MM.1S (cell line): ENCODE results near the gene USP24.

Experiments used
- DNase-seq: peaks from one replicate; pipeline ENCODE4 v3.0.0-alpha.2; 2015
- H2AFZ ChIP-seq: fragments of 300-600 bp; sonication (generic); 2 replicates; pipeline ENCODE4 v1.6.0; 2016; ENCODE audit warnings: antibody characterized with exemption, low read length
- H3F3A ChIP-seq: fragments of 300-600 bp; sonication (generic); 2 replicates; pipeline ENCODE4 v1.6.1; 2016; ENCODE audit warnings: mild to moderate bottlenecking, antibody characterized with exemption, low read length, moderate library complexity, mixed read lengths; ENCODE audit not compliant: insufficient read depth
- H3K27ac ChIP-seq: fragments of 300-600 bp; sonication (generic); 2 replicates; pipeline ENCODE4 v1.5.1; 2016; ENCODE audit warnings: mild to moderate bottlenecking, low read length
- H3K27me3 ChIP-seq: fragments of 300-600 bp; sonication (generic); replicated peaks from 2 replicates; pipeline ENCODE4 v1.6.0; 2016; ENCODE audit warnings: low read length; ENCODE audit not compliant: insufficient read depth
- H3K36me3 ChIP-seq: fragments of 300-600 bp; sonication (generic); replicated peaks from 2 replicates; pipeline ENCODE4 v1.6.1; 2016; ENCODE audit warnings: mild to moderate bottlenecking, low read length, mixed read lengths; ENCODE audit not compliant: insufficient read depth
- H3K4me1 ChIP-seq: fragments of 300-600 bp; sonication (generic); 2 replicates; pipeline ENCODE4 v1.6.1; 2016; ENCODE audit warnings: low read length, mixed read lengths
- H3K4me2 ChIP-seq: fragments of 300-600 bp; sonication (generic); 2 replicates; pipeline ENCODE4 v1.6.0; 2016; ENCODE audit warnings: low read depth, low read length
- H3K4me3 ChIP-seq: fragments of 300-600 bp; sonication (generic); 2 replicates; pipeline ENCODE4 v1.5.1; 2016; ENCODE audit warnings: low read length, mixed read lengths
- H3K79me2 ChIP-seq: fragments of 300-600 bp; sonication (generic); 2 replicates; pipeline ENCODE4 v1.6.1; 2016; ENCODE audit warnings: mixed run types, low read length, mixed read lengths
- H3K9ac ChIP-seq: fragments of 300-600 bp; sonication (generic); 2 replicates; pipeline ENCODE4 v1.6.1; 2016; ENCODE audit warnings: low read length, mixed read lengths
- H3K9me2 ChIP-seq: fragments of 300-600 bp; sonication (generic); replicated peaks from 2 replicates; pipeline ENCODE4 v1.6.1; 2016; ENCODE audit warnings: mild to moderate bottlenecking, low read length, mixed read lengths; ENCODE audit not compliant: insufficient read depth
- H3K9me3 ChIP-seq: fragments of 300-600 bp; sonication (generic); replicated peaks from 2 replicates; pipeline ENCODE4 v1.6.1; 2016; ENCODE audit warnings: mild to moderate bottlenecking, low read length, mixed read lengths; ENCODE audit not compliant: insufficient read depth
- H4K20me1 ChIP-seq: fragments of 300-600 bp; sonication (generic); 2 replicates; pipeline ENCODE4 v1.6.1; 2016; ENCODE audit warnings: mild to moderate bottlenecking, low read length, moderate library complexity, mixed read lengths; ENCODE audit not compliant: insufficient read depth
- EZH2 ChIP-seq: fragments of 300-600 bp; sonication (generic); optimal IDR thresholded peaks from 2 replicates; pipeline ENCODE3; 2017; ENCODE audit warnings: low read depth, mild to moderate bottlenecking, antibody characterized with exemption, low read length, mixed read lengths
- EZH2phosphoT487 ChIP-seq: fragments of 300-600 bp; sonication (generic); IDR thresholded peaks from 2 replicates; pipeline ENCODE4 v1.6.1; 2018; ENCODE audit warnings: antibody characterized with exemption, low read length
- TF ChIP-seq, protein P1 (sequence below): fragments of 300-600 bp; sonication (generic); IDR thresholded peaks from 2 replicates; pipeline ENCODE4 v1.5.1; 2016; ENCODE audit warnings: antibody characterized with exemption, low read length, mixed read lengths

Gene USP24

DNA sequence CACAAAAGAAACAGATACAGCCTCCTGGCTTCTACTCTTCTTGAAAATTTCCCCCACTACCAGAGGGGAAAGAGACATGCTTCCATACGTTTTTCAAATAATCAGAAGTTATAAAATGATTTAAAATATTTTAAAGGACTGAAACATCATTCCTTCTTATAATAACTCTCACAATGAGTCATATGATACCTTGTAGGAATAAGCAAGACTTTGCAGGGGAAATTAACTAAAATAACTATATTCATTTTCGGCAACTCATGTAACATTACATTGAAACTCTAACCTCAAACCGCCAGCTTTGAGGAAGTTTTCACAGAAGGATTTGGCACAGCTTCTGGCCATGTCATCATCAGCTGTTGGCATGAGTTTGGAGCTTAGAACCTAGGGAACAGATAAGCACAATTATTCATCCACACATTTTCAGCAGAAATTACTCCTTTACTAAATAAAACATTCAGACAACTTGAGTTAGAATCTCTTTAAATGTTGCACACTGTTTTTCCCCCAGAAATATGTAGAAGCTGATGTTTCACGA lies 85.9 kb downstream of the USP24 start:
- Histone ChIP-seq H3K4me2 (no peak overlapping the region), H3K79me2 (no peaks in the 10 kb centered on the region), H3K4me1 (no peaks in the 10 kb centered on the region), H3K9ac (no peak overlapping the region), H3K36me3 (no peaks in the 10 kb centered on the region), H3K9me3 (no peaks in the 10 kb centered on the region), H3K27me3 (no peaks in the 10 kb centered on the region), H3F3A (no peaks in the 10 kb centered on the region), H4K20me1 (no peaks in the 10 kb centered on the region), H3K4me3 (no peak overlapping the region), H3K9me2 (no peaks in the 10 kb centered on the region), H3K27ac (no peak overlapping the region), H2AFZ (no peak overlapping the region)
- no peak for TF ChIP-seq EZH2
- TF ChIP-seq, protein P1, sequence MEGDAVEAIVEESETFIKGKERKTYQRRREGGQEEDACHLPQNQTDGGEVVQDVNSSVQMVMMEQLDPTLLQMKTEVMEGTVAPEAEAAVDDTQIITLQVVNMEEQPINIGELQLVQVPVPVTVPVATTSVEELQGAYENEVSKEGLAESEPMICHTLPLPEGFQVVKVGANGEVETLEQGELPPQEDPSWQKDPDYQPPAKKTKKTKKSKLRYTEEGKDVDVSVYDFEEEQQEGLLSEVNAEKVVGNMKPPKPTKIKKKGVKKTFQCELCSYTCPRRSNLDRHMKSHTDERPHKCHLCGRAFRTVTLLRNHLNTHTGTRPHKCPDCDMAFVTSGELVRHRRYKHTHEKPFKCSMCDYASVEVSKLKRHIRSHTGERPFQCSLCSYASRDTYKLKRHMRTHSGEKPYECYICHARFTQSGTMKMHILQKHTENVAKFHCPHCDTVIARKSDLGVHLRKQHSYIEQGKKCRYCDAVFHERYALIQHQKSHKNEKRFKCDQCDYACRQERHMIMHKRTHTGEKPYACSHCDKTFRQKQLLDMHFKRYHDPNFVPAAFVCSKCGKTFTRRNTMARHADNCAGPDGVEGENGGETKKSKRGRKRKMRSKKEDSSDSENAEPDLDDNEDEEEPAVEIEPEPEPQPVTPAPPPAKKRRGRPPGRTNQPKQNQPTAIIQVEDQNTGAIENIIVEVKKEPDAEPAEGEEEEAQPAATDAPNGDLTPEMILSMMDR, result no peak
- TF ChIP-seq EZH2phosphoT487, result no peak
- DNase-seq, result no peak

DNA sequence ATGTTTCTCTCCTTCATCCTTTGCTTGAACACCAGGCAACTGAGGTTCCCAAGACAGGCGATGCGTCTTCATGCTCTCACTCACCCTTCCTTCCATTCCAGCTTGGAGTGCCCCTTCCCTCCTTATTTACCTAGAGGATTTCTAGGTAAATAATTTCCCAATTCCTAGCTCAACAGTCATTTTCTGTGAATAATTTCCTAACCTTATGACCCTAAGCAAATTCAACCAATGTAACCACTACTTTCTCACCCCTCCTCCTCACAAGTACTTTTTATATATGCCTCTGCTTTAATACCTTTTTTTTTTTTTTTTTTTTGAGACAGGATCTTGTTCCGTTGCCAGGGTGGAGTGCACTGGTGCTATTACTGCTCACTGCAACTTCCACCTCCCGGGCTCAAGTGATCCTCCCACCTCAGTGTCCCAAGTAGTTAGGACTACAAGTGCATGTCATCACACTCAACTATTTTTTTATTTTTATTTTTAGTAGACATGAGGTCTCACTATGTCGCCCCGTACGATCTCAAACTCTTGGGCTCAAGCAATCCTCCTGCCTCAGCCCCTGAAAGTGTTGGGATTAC lies 86.7 kb downstream of the USP24 start:
- Histone ChIP-seq H3K4me1 (no peaks in the 10 kb centered on the region), H3K27ac (no peak overlapping the region), H3K4me3 (no peak overlapping the region), H3K9me2 (no peaks in the 10 kb centered on the region), H3F3A (no peaks in the 10 kb centered on the region), H3K9me3 (no peaks in the 10 kb centered on the region), H3K36me3 (no peaks in the 10 kb centered on the region), H3K4me2 (no peak overlapping the region), H3K27me3 (no peaks in the 10 kb centered on the region), H2AFZ (no peak overlapping the region), H4K20me1 (no peaks in the 10 kb centered on the region), H3K79me2 (no peaks in the 10 kb centered on the region), H3K9ac (no peak overlapping the region)
- TF ChIP-seq EZH2phosphoT487, result no peak
- TF ChIP-seq EZH2, result no peak
- TF ChIP-seq, protein P1, result no peak
- no peak for DNase-seq

DNA sequence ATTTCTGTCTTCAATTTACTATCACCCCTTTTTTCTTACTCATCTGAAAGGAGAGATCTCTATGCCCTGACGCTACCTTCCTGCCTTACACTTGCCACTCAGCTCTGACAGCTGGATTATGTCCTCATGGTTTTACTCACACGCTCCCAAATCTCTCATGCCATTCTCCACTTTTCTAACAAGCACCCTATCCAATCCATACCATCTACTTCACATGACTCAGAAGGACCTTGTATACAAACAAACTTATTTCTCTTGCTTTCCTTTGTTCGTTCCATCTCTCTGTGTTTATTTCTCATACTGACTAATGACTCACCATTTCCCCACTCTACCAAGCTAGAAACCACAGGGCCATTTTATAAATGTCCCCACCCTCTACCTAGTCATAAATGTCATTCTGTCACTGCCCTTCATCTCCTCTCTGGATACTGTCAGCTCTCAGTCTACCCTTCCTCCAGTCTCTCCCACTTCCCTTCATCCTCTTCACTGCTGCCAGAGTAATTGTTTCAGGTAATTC lies 87.3 kb downstream of the USP24 start:
- Histone ChIP-seq H2AFZ (no peak overlapping the region), H3K4me3 (no peak overlapping the region), H3K27ac (no peak overlapping the region), H3K36me3 (no peaks in the 10 kb centered on the region), H3K4me2 (no peak overlapping the region), H3F3A (no peaks in the 10 kb centered on the region), H3K4me1 (no peaks in the 10 kb centered on the region), H3K27me3 (no peaks in the 10 kb centered on the region), H4K20me1 (no peaks in the 10 kb centered on the region), H3K9me2 (no peaks in the 10 kb centered on the region), H3K9ac (no peak overlapping the region), H3K79me2 (no peaks in the 10 kb centered on the region), H3K9me3 (no peaks in the 10 kb centered on the region)
- DNase-seq, result no peak
- TF ChIP-seq EZH2, result no peak

DNA sequence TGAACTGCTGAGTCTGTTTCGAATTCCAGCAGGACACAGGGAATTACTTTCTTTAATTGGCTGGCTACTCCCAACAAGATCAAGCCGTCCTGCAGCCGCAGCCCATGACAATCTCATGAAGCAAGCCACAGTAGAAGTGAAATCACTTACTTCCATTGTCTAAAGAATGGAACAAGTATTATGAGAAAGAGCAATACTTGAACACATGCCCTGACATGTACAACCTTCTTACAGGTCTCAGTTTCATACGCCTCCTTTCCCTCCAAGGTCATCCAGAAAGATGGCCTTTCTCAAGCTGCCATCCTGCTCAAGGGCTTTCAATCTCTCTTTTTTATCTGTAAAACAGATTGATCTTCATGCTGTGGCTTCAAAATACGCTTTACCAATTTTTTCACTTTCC lies 90.7 kb downstream of the USP24 start:
- DNase-seq, result no peak
- TF ChIP-seq EZH2phosphoT487 (no peak), EZH2 (no peak)
- TF ChIP-seq, protein P1, result no peak
- H3K27me3 ChIP-seq, result no peaks in the 10 kb centered on the region
- no peak overlapping the region for H3K27ac ChIP-seq
- no peaks in the 10 kb centered on the region for H3K4me1 ChIP-seq
- no peak overlapping the region for H3K4me2 ChIP-seq
- H3K9me2 ChIP-seq, result no peaks in the 10 kb centered on the region
- no peaks in the 10 kb centered on the region for H3K9me3 ChIP-seq
- no peaks in the 10 kb centered on the region for H3F3A ChIP-seq
- no peak overlapping the region for H3K4me3 ChIP-seq
- no peaks in the 10 kb centered on the region for H3K79me2 ChIP-seq
- peaks cover 7% of the 10 kb centered on the region; the same call in 1 of the 2 replicates for H3K36me3 ChIP-seq
- H4K20me1 ChIP-seq, result no peaks in the 10 kb centered on the region
- H2AFZ ChIP-seq, result no peak overlapping the region
- H3K9ac ChIP-seq, result no peak overlapping the region
